Neural cell (in vitro differentiated cells): ENCODE results near the gene KLHL34.

ENCODE experiments used
- RAD21 ChIP-seq: fragments of 450-650 bp; conservative IDR thresholded peaks from 2 replicates; pipeline ENCODE4 v1.6.1; 2014; ENCODE audit warnings: antibody characterized with exemption, mild to moderate bottlenecking, moderate library complexity
- TAF1 ChIP-seq: IDR thresholded peaks from 2 replicates; pipeline ENCODE4 v1.6.1; 2012; ENCODE audit warnings: low read depth
- TF ChIP-seq, protein P1 (sequence below): fragments of 450-650 bp; IDR thresholded peaks from 2 replicates; pipeline ENCODE4 v1.5.1; 2014; ENCODE audit warnings: antibody characterized with exemption, mild to moderate bottlenecking, moderate library complexity; ENCODE audit not compliant: poor library complexity, severe bottlenecking

DNA sequence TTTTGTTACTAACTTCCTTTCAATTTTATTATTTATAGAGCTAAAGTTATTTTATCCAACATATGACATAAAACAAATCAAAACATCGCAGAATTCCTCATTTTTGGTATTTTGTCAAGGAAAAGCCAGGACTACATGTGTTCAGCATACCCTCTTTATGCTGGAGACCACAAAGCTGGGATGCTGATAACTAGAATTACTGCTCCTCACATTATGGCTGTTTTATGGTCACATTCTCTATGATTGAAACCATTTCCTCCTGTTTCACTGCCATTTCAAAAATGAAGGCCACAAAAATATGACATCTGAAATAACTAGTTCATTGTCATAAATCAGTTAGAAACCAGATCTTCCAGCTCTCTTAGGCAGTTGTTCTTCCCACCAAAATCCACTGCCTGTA is 41.7 kb downstream of the KLHL34 start:
- TF ChIP-seq, protein P1, sequence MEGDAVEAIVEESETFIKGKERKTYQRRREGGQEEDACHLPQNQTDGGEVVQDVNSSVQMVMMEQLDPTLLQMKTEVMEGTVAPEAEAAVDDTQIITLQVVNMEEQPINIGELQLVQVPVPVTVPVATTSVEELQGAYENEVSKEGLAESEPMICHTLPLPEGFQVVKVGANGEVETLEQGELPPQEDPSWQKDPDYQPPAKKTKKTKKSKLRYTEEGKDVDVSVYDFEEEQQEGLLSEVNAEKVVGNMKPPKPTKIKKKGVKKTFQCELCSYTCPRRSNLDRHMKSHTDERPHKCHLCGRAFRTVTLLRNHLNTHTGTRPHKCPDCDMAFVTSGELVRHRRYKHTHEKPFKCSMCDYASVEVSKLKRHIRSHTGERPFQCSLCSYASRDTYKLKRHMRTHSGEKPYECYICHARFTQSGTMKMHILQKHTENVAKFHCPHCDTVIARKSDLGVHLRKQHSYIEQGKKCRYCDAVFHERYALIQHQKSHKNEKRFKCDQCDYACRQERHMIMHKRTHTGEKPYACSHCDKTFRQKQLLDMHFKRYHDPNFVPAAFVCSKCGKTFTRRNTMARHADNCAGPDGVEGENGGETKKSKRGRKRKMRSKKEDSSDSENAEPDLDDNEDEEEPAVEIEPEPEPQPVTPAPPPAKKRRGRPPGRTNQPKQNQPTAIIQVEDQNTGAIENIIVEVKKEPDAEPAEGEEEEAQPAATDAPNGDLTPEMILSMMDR = no peak
- TF ChIP-seq TAF1 (no peak), RAD21 (no peak)
